BLaER1 (cell line): ENCODE measurements around the gene WDR90.
A peak's percentile ranks its signal among the peaks of the same experiment; 100 is the strongest.

Experiments
- H3K27ac ChIP-seq: shearing (Covaris generic); formaldehyde crosslinking; 2 replicates; pipeline ENCODE4 v1.8.1; 2022
- H3K27me3 ChIP-seq: shearing (Covaris generic); formaldehyde crosslinking; 2 replicates; pipeline ENCODE4 v1.8.1; 2022
- H3K36me3 ChIP-seq: shearing (Covaris generic); formaldehyde crosslinking; 2 replicates; pipeline ENCODE4 v1.8.1; 2022
- H3K4me1 ChIP-seq: shearing (Covaris generic); formaldehyde crosslinking; 2 replicates; pipeline ENCODE4 v1.8.1; 2022
- H3K4me2 ChIP-seq: shearing (Covaris generic); formaldehyde crosslinking; 2 replicates; pipeline ENCODE4 v1.8.1; 2022
- H3K4me3 ChIP-seq: shearing (Covaris generic); formaldehyde crosslinking; 2 replicates; pipeline ENCODE4 v1.8.1; 2022
- H3K9ac ChIP-seq: shearing (Covaris generic); formaldehyde crosslinking; 2 replicates; pipeline ENCODE4 v1.8.1; 2022
- H3K9me3 ChIP-seq: shearing (Covaris generic); formaldehyde crosslinking; 2 replicates; pipeline ENCODE4 v1.8.1; 2022
- H4K20me1 ChIP-seq: shearing (Covaris generic); formaldehyde crosslinking; 2 replicates; pipeline ENCODE4 v1.8.1; 2022
- Cebpa-rat ChIP-seq: shearing (Covaris generic); IDR thresholded peaks from 2 replicates; pipeline ENCODE4 v1.8.1; 2022

WDR90 gene

DNA sequence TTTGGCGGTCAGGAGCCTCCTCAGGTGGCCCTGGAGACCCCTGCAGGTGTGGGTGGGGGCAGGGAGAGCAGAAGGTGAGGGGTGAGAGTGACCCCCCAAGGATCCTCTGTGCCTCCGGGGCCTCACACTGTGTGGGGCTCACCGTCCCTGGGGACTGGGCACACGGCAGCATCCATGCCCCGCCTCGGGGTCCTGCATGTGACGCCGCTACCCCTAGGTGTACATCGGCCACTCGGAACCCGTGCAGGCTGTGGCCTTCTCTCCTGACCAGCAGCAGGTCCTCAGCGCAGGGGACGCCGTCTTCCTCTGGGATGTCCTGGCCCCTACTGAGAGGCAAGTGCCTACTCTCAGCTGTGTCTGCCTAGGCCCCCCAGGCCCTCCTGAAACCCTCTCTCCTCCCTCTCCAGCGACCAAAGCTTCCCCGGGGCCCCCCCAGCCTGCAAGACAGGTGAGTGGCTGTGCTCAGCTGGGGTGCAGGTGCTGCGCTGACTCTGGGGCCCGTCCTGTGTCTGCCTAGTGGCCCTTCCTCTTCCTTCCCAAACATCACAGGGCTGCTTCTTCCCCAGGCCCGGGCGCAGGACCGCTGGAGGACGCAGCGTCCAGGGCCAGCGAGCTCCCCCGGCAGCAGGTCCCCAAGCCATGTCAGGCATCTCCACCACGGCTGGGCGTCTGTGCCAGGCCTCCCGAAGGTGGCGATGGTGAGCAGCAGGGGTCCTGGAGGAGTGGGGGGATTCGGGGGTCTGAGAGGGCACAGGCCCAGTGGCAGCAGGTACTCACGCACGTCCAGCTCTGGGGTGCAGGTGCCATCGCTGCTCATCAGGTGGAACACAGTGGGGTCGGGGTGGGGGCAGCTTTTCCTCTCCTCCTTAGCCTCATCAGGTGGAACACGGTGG lies 9.8 kb downstream of the WDR90 start:
- Histone ChIP-seq H3K9ac (no peak overlapping the region), H3K27ac (no peak overlapping the region), H3K27me3 (no peaks in the 10 kb centered on the region), H3K4me3 (no peak overlapping the region), H3K9me3 (no peaks in the 10 kb centered on the region), H3K4me1 (peaks cover 27% of the 10 kb centered on the region), H3K4me2 (no peak overlapping the region), H3K36me3 (peaks cover 64% of the 10 kb centered on the region), H4K20me1 (no peaks in the 10 kb centered on the region)
- TF ChIP-seq Cebpa-rat = no peak

DNA sequence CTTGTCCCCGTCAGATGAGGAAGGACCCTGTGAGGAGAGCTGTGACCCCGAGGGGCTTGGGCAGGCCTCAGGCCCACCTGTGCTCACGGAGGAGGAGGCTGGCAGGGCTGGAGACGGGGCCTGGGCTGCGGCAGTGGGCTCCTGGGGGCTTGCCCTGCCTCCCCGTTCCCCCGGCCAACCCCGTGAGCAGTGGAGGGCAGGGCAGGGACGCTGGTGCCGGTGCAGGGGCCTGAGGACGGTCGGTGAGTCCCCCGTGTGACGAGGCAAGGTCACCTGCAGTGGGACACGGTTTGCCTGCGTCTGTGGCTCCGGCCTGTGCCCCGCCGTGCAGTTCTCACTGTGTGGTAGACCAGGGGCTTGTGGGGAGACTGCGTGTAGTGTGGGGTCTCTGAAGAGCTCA lies 10.5 kb downstream of the WDR90 start:
- H3K27me3 ChIP-seq = no peaks in the 10 kb centered on the region
- H3K9ac ChIP-seq = no peak overlapping the region

DNA sequence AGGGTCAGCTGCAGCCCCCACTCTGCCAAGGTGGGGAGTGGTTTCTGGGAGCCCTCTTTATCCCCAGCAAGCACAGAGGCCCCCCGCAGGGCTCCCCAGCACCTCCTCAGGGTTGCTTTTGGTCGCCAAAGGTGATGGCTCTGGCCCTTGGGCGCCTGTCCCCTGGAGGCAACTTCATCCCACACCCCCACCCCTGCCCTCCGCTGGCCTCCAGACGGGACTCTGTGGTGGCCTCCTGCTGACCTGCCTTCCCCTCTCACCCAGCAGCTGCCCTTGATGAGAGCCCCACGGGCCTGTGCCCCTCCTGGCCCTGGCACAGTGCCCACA lies 10.9 kb downstream of the WDR90 start:
- no peaks in the 10 kb centered on the region for H3K9me3 ChIP-seq
- H3K9ac ChIP-seq = 0 out of 2 replicates have a peak overlapping the region, but pooled peaks have one; percentile 24
- peak overlapping the region; percentile 68 for H3K27ac ChIP-seq
- peaks cover 56% of the 10 kb centered on the region for H3K36me3 ChIP-seq
- H3K27me3 ChIP-seq = no peaks in the 10 kb centered on the region
- no peak for TF ChIP-seq Cebpa-rat
- peaks cover 39% of the 10 kb centered on the region for H3K4me1 ChIP-seq
- peak overlapping the region; percentile 70 for H3K4me2 ChIP-seq
- H4K20me1 ChIP-seq = no peaks in the 10 kb centered on the region
- no peak overlapping the region for H3K4me3 ChIP-seq

More for the DNA sequence above, 10.5 kb downstream of the WDR90 start:
- Histone ChIP-seq H3K4me3 (no peak overlapping the region), H3K36me3 (peaks cover 61% of the 10 kb centered on the region), H3K27ac (no peak overlapping the region), H3K4me2 (no peak overlapping the region; the same call in 1 of the 2 replicates), H3K4me1 (peaks cover 34% of the 10 kb centered on the region), H3K9me3 (no peaks in the 10 kb centered on the region), H4K20me1 (no peaks in the 10 kb centered on the region)
- TF ChIP-seq Cebpa-rat = no peak

DNA sequence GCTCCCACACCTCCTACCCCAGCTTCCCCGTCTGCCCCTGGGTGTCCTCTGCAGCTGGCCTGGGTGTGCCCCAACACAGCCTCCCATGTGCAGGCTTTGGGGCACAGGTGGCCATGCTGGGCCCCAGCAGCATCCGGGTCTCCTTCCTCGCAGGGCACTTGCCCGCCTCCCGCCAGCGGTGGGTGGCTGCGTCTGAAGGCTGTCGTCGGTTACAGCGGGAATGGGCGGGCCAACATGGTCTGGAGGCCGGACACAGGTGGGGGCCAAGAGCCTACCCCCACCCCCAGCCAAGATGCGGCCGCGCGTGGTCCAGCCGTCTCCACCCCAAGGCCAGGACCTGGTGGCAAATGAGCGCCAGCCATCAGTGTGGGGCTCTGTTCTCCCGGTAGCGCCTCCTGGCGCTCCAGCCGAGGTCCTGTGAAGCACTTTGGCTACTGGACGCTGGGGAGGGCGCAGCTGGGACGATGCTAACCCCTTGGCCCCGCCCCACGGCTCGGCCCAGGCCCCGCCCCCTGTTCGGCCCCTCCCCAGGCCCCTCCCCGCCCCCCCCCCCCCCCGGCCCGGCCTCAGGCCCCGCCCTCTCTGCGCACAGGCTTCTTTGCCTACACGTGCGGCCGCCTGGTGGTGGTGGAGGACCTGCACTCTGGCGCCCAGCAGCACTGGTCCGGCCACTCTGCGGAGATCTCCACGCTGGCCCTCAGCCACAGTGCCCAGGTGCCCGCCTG lies 11.5 kb downstream of the WDR90 start:
- no peaks in the 10 kb centered on the region for H3K9me3 ChIP-seq
- no peaks in the 10 kb centered on the region for H3K27me3 ChIP-seq
- H3K4me3 ChIP-seq = 0 out of 2 replicates have a peak overlapping the region, but pooled peaks have one; percentile 33
- H3K36me3 ChIP-seq = peaks cover 51% of the 10 kb centered on the region
- no peak for TF ChIP-seq Cebpa-rat
- H3K4me1 ChIP-seq = peaks cover 43% of the 10 kb centered on the region
- H4K20me1 ChIP-seq = no peaks in the 10 kb centered on the region
- H3K9ac ChIP-seq = peak overlapping the region; percentile 53; the same call in 1 of the 2 replicates
- peak overlapping the region; percentile 70 for H3K4me2 ChIP-seq
- H3K27ac ChIP-seq = peak overlapping the region; percentile 68

DNA sequence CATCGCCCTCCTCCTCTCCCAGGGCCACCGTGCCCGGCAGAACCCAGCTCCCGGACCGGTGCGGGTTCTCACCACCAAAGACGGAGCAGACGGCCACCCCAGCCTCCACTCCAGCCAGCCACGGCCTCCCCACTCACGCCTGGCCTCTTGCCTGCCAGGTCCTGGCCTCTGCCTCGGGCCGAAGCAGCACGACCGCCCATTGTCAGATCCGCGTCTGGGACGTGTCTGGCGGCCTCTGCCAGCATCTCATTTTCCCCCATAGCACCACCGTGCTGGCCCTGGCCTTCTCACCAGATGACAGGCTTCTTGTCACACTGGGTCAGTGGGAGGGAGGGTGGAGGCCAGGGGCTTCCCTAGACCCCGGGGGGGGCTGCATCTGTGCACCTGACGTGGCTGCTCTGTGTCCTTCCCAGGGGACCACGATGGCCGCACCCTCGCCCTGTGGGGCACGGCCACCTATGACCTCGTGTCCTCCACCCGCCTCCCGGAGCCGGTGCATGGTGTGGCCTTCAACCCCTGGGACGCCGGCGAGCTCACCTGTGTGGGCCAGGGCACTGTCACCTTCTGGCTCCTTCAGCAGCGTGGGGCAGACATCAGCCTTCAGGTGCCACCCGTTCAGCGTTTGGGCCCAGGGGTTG lies 12.1 kb downstream of the WDR90 start:
- 0 out of 2 replicates have a peak overlapping the region, but pooled peaks have one; percentile 33 for H3K4me3 ChIP-seq
- H3K36me3 ChIP-seq = peaks cover 46% of the 10 kb centered on the region
- no peaks in the 10 kb centered on the region for H3K9me3 ChIP-seq
- no peaks in the 10 kb centered on the region for H4K20me1 ChIP-seq
- H3K27ac ChIP-seq = peak overlapping the region; percentile 63
- H3K4me2 ChIP-seq = peak overlapping the region; percentile 65
- H3K9ac ChIP-seq = peak overlapping the region; percentile 53; the same call in 1 of the 2 replicates
- no peaks in the 10 kb centered on the region for H3K27me3 ChIP-seq
- peaks cover 46% of the 10 kb centered on the region for H3K4me1 ChIP-seq
- TF ChIP-seq Cebpa-rat = no peak

DNA sequence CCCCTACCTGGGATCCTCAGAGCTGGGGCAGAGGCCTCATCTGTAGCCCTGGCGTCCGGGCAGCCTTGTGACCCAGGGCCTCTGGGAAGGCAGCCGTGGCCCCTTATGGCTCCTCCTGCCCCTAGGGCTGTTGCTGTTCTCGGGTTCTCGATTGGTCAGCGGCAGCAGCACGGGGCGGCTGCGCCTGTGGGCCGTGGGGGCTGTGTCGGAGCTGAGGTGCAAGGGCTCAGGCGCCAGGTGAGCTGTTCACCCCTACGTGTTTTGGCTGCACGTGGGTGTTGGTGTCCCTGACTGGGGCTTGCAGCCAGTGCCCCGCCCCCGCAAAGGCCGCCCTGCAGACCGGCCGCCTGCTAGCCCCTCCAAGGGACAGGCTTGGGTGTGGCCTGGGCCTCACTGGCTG lies 12.9 kb downstream of the WDR90 start:
- H3K4me3 ChIP-seq = no peak overlapping the region
- H3K9me3 ChIP-seq = no peaks in the 10 kb centered on the region
- peaks cover 53% of the 10 kb centered on the region for H3K4me1 ChIP-seq
- H3K36me3 ChIP-seq = peaks cover 42% of the 10 kb centered on the region
- 0 out of 2 replicates have a peak overlapping the region, but pooled peaks have one; percentile 6 for H3K9ac ChIP-seq
- H3K4me2 ChIP-seq = no peak overlapping the region
- no peaks in the 10 kb centered on the region for H4K20me1 ChIP-seq
- no peak for TF ChIP-seq Cebpa-rat
- H3K27me3 ChIP-seq = no peaks in the 10 kb centered on the region
- H3K27ac ChIP-seq = 0 out of 2 replicates have a peak overlapping the region, but pooled peaks have one; percentile 63

DNA sequence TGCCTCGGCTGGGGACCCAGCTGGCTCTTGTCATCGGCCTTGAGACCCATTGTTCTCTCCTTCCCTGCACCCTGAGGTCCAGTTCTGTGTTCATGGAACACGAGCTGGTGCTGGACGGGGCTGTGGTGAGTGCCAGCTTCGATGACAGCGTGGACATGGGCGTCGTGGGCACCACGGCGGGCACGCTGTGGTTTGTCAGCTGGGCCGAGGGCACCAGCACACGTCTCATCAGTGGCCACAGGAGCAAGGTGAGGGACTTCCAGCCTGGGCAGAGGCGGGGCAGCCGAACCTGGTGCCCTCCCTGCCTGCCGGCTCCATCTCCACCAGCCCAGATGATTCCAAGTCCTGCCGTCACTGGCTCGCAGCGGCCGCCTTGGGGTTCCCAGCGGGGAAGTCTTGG lies 13.4 kb downstream of the WDR90 start:
- Histone ChIP-seq H3K27me3 (no peaks in the 10 kb centered on the region), H3K4me3 (no peak overlapping the region), H3K9me3 (no peaks in the 10 kb centered on the region), H3K27ac (no peak overlapping the region), H3K36me3 (peaks cover 37% of the 10 kb centered on the region), H3K4me2 (no peak overlapping the region), H4K20me1 (no peaks in the 10 kb centered on the region), H3K9ac (no peak overlapping the region), H3K4me1 (peaks cover 58% of the 10 kb centered on the region)
- no peak for TF ChIP-seq Cebpa-rat

DNA sequence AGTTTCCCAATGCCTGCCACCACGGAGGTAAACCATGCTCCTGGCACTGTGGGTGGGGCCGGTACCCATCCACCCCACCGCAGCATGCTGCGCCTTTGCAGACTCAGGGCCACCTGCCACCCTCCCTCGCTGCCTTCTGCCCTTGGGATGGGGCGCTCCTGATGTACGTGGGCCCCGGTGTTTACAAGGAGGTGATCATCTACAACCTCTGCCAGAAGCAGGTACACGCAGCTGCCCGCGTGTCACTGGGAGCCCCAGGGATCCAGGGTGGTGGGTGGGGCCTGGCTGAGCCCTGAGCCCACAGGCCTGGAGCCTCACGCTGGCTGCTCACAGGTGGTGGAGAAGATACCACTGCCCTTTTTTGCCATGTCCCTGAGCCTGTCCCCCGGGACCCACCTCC lies 17.4 kb downstream of the WDR90 start:
- Histone ChIP-seq H3K36me3 (peaks cover 43% of the 10 kb centered on the region), H3K4me3 (no peak overlapping the region)

DNA sequence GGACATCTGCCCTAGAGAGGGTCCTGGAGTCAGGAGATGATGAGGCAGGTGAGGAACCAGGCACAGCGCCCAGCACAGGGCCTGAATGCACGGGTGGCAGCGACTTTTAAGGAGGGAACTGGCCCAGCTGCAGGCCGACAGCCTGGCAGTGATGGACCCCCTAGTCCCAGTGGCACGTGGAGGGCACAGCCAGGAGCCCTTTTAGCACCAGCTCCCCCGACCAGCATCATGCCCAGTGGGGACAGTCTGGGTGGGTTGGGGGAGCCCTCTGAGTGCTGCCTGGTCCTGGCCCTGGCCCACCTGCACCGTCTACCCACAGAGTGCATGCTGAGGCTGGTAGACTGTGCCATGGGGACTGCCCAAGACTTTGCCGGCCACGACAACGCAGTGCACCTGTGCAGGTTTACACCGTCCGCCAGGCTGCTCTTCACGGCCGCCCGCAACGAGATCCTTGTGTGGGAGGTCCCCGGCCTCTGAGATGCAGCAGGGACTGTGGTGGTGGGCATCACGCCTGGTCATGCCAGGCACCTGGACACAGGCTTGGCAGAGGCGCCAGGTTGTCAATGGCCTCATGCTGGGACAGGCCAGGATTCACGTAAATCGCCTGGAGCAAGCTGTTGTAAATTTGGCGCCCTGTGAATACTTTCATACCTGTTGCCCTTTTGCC lies 18.1 kb downstream of the WDR90 start:
- Histone ChIP-seq H3K4me2 (peak overlapping the region; percentile 96), H3K9me3 (no peaks in the 10 kb centered on the region), H3K27ac (peak overlapping the region; percentile 95), H3K27me3 (no peaks in the 10 kb centered on the region), H3K4me3 (peak overlapping the region; percentile 100), H3K36me3 (peaks cover 43% of the 10 kb centered on the region), H3K4me1 (peaks cover 53% of the 10 kb centered on the region), H3K9ac (peak overlapping the region; percentile 99), H4K20me1 (peaks cover 37% of the 10 kb centered on the region)
- TF ChIP-seq Cebpa-rat = no peak

More for the DNA sequence above, 17.4 kb downstream of the WDR90 start:
- Histone ChIP-seq H3K27ac (peak overlapping the region; percentile 95; the same call in 1 of the 2 replicates), H3K9ac (0 out of 2 replicates have a peak overlapping the region, but pooled peaks have one; percentile 19), H3K4me2 (peak overlapping the region; percentile 26; the same call in 1 of the 2 replicates), H4K20me1 (peaks cover 33% of the 10 kb centered on the region), H3K4me1 (peaks cover 58% of the 10 kb centered on the region), H3K9me3 (no peaks in the 10 kb centered on the region), H3K27me3 (no peaks in the 10 kb centered on the region)
- no peak for TF ChIP-seq Cebpa-rat
